GM12873 (cell line): ENCODE results near the gene SMYD1.

Experiments used
- CTCF ChIP-seq: IDR thresholded peaks from 2 replicates; pipeline ENCODE4 v1.5.1; 2012; ENCODE audit warnings: low read depth, mild to moderate bottlenecking, moderate library complexity, low read length, control low read depth; ENCODE audit not compliant: insufficient read depth; ENCODE audit errors: missing control alignments

Gene SMYD1

GRCh38 chr2:88114889-88115288 lies 47.3 kb downstream of the SMYD1 start:
- no peak for TF ChIP-seq CTCF

- no peak for TF ChIP-seq CTCF
Observed at GRCh38 chr2:88115825-88116518, 48.3 kb downstream of the SMYD1 start.

- TF ChIP-seq CTCF: no peak
Observed at GRCh38 chr2:88116669-88117432, 49.2 kb downstream of the SMYD1 start.

- no peak for TF ChIP-seq CTCF
Observed at GRCh38 chr2:88117973-88118372, 50.3 kb downstream of the SMYD1 start.

- TF ChIP-seq CTCF: no peak
Observed at GRCh38 chr2:88121678-88122077, 54.1 kb downstream of the SMYD1 start.

GRCh38 chr2:88122141-88122884 lies 54.7 kb downstream of the SMYD1 start:
- no peak for TF ChIP-seq CTCF
